G401 (cell line): ENCODE measurements around the gene CDC45. TPM values are rescaled to one million over a fixed set of nuclear protein-coding genes. Genes with fewer than 3 reads are reported as not detected.
A peak's percentile ranks its signal among the peaks of the same experiment; 100 is the strongest.

Experiments used
- DNase-seq: peaks from one replicate; pipeline ENCODE4 v3.0.0-alpha.2; 2015; ENCODE audit warnings: low spot score
- in situ Hi-C: cut with HindIII; loops from 2 replicates; pipeline ENCODE4 v1.10.0; 2016; ENCODE audit warnings: low sequenced_read_pairs, mixed read lengths
- total RNA-seq: library from RNA; depleted of rRNA; stranded (reverse); fragments of >200 nt; shearing (Covaris generic); gene quantifications from 2 replicates; pipeline ENCODE4 v1.2.3, GENCODE V29; 2014

CDC45 gene
- total RNA-seq, 1 experiment from 2014 or later, result 46.7 TPM

- no peak for DNase-seq
- in situ Hi-C loops, result no loop called here
These were observed 14.7 kb upstream of the CDC45 start for GRCh38 chr22:19464975-19465374.

GRCh38 chr22:19466126-19466716 is 13.5 kb upstream of the CDC45 start:
- DNase-seq, result peak; percentile 76
- in situ Hi-C loops, result no loop called here

DNA sequence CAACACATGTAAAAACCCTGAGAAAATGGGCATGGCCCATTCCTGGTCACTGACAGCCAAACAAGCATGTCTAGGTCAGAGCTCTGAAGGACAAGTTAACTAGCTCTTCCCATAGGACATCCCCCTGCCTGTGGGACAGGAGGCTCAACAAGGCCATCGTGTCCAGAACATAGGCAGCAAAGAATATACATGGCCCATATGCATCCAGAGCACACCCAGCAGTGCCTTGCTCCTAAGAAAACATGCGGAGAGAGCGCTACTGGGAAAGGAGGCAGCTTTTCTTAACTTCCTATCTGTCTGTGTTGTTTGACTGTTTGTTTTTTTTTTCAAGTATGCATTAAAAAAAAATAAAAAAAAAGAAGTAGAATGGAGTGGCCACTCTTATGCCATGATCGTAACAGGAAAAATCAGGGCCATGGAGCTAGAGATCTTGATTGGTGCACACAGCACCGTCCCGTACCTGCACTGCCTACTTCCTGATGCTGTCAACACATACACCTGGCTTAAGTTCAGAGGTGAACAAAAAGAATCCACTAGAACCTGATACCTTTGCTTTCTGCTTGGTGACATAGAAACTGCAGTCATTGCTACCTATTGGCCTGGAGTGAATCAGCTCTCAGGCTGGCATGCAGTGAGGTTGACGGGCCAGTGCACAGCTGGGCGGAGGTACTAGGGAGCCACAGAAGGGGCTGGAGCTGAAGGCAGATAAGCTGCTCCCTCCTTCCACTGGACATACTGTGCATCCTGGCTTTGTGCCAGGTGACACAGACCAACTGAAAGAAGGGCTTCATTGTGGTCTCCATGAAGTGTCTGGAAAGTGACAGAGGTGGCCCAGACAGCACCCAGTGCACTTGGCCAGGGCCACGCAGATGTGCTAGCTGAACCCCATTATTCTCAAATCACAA is 12.6 kb upstream of the CDC45 start:
- in situ Hi-C loops, result no loop called here

DNA sequence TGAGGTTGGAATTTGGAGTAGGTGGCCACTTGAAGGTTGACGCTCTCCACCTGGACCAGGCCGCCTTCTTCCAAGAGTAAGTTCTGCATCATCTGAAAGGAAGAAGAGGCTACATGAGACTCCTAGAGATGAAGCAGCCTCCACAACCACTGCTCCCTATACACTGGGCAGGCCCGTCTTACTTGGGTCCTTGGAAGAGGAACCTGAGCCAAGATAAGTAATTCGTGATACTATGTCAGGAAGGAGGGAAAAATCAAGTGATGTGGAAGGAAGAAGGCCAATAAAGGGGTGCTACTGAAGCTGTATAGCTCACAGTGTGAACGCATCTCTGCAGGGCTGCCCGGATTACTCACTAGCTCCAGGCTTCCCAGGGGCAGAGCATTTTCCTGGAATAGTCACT is 11.8 kb upstream of the CDC45 start:
- in situ Hi-C loops, result no loop called here
- no peak for DNase-seq

More for the DNA sequence above, 12.6 kb upstream of the CDC45 start:
- DNase-seq, result no peak

GRCh38 chr22:19469421-19469820 is 10.3 kb upstream of the CDC45 start:
- peak; percentile 95 for DNase-seq
- in situ Hi-C loops, result no loop called here

GRCh38 chr22:19470010-19470409 is 9.7 kb upstream of the CDC45 start:
- no peak for DNase-seq
- in situ Hi-C loops, result no loop called here

DNA sequence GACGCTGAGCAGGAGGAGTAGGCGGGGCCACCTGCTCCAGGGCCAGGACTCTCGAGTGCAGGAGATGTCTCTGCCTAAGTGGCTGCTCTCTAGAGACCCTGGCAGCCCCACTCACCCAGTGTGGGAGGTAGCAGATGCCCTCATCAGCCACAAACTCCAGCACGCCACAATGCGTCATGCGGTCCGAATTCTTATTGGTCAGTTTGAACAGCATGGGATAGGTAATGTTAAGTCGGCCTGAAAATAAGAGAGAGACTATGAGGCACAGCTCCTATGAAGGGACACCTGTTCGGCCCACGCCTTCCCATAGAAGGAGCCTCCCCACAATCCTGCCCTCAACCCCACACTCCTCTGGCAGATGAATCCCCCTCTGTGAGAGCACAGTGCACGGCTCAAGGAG is 8.1 kb upstream of the CDC45 start:
- in situ Hi-C loops, result no loop called here
- DNase-seq, result no peak

- in situ Hi-C loops, result no loop called here
- DNase-seq, result no peak
These were observed 7.5 kb upstream of the CDC45 start for GRCh38 chr22:19472233-19472632.

DNA sequence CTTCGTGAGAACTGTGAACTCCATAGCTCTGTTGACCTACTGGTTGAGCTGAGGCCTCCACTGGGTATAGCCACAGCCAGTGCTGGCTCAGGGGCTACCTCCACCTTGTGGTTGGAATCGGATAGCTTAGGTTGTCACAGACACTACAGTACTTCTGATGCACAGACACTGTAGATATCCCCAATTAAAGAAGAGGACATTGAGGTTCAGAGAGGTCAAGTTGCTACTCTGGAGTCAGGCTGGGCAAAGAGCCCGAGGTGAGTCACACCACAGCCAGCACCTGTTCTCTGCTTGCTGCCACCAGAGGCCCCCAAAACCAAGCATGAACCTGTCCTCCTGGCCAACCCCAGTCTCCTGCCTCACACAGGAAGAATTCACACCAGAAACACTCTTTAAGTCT is 6.1 kb upstream of the CDC45 start:
- in situ Hi-C loops, result no loop called here
- no peak for DNase-seq

GRCh38 chr22:19476023-19476422 is 3.7 kb upstream of the CDC45 start:
- no peak for DNase-seq
- in situ Hi-C loops, result no loop called here

DNA sequence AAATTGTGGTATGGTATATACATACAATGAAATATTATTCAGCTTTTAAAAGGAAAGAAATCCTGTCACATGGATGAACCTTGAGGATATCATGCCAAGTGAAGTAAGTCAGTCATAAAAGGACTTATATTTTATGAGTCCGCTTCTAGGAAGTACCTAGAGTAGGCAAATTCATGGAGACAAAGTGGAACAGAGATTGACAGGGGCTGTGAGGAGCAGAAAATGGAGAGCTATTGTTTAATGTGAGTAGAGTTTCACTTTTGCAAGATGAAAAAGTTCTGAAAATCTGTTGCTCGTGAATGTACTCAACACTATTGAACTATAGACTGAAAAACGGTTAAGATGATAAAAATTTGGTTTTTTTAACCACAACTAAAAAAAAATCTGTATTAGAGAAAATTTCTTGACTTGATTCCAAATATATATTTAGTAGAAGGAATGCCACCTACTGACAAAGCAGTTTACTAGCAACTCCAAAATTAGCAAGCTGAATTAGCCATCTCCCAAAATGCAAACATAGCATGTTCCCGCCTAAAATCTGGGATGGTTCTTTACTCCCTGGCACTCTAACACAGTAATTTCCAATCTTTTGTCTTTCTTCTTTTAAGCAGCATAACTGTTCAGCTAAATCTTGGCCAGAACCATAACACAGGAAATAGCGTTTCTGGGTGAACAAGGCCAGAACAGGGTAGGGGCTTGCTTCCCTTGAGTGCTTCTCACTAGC is 2.2 kb upstream of the CDC45 start:
- in situ Hi-C loops, result no loop called here
- no peak for DNase-seq

DNA sequence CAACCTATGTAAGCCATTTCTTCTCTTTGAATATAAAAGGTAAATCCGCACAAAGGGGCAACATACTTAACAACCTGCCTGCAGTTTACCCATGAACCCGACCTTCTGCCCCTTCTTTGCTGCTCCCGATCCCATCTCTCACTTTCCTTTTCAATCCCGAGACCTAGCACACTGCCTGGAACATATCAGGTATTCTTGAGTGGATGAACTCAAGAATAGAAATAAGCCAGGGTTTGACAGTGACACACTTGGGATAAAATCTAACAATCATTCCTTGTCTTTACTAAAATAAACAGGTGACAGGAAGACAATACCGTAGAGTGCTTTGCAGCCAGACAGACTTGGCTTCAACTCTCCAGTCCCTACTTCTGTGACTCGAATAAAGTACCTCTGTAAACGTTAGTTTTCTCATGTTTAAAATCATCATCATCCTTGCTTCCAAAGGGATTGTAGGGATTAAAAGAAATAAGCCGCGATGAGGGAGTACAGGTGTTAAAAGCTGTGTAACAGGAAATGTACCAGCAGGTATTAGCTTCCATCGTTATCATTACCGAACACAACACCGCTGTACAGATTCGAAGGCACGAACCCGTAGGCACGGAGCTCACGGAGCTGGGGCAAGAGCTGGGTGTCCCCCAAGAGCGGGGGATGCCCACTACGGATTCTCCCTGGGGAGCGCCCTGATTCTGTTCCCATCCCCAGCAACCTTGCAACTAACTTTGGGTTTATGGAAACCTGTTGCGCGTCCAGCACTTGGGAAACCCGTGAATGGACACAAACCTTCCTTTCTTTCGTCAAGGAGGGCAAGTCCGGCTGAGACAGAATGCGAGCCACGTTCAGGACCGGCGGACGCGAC is 1.4 kb upstream of the CDC45 start:
- no peak for DNase-seq
- in situ Hi-C loops, result no loop called here

- peak; percentile 82 for DNase-seq
- in situ Hi-C loops, result no loop called here
These were observed 792 bp upstream of the CDC45 start, which contains the start of gene UFD1 for GRCh38 chr22:19478901-19479354. UFD1 (minus strand) TSS chr22:19479193; CDS start chr22:19479085, 108 bp downstream.

- DNase-seq, result no peak
- in situ Hi-C loops, result no loop called here
These were observed 451 bp downstream of the CDC45 start for GRCh38 chr22:19480173-19480568.

- in situ Hi-C loops, result no loop called here
- DNase-seq, result no peak
These were observed 1.1 kb downstream of the CDC45 start for GRCh38 chr22:19480789-19481188.

- in situ Hi-C loops, result no loop called here
- DNase-seq, result no peak
These were observed 2.6 kb downstream of the CDC45 start for GRCh38 chr22:19482297-19482696.

DNA sequence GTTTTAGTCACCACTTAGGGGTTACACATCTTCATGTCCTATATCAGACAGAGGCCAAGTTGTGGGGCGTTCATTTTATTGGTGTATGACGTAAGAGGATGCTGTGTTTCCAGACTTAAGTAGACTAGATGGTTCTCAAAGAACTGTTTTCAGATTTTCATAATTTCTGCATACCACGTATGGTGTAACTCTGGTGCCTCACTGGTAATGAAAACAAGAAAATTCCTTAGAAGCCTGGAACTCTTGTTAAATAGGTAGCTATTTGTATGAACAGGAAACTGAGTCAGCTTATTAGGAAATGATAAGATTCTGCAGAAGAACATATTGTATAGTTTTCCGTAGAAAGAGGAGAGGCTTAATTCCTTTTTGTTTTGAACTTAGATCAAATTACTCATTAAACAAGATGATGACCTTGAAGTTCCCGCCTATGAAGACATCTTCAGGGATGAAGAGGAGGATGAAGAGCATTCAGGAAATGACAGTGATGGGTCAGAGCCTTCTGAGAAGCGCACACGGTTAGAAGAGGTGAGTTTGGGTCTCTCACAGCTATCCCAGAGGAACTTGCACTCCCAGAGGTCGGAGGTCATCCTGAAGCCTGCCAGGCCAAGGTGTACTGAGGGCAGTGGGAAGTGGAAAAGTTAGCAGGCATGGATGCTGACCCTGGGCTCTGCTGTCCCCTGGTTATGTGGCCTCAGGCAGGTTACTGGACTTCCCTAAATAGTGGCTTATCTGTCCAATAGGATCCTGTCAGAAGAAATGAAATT is 3.9 kb downstream of the CDC45 start:
- in situ Hi-C loops, result no loop called here
- no peak for DNase-seq

GRCh38 chr22:19488285-19488684 is 8.6 kb downstream of the CDC45 start:
- no peak for DNase-seq
- in situ Hi-C loops, result no loop called here
